A673 (cell line): Measurements from ENCODE around the gene KIAA0753.

ENCODE experiments used
- CTCF ChIP-seq: fragments of 300-800, 200-600 bp; sonication (generic); conservative IDR thresholded peaks from 2 replicates; pipeline ENCODE4 v1.5.1; 2017; ENCODE audit warnings: low read depth, mild to moderate bottlenecking, antibody characterized with exemption, low read length, moderate library complexity, mixed read lengths
- EZH2 ChIP-seq: fragments of 200-600 bp; sonication (generic); IDR thresholded peaks from 2 replicates; pipeline ENCODE4 v1.6.1; 2017; ENCODE audit warnings: borderline replicate concordance, low read depth, mild to moderate bottlenecking, mixed read lengths, antibody characterized with exemption, low read length; ENCODE audit not compliant: poor library complexity, severe bottlenecking

GRCh38 chr17:6605142-6605541 lies 35.4 kb downstream of the KIAA0753 start:
- TF ChIP-seq CTCF (no peak), EZH2 (no peak)
